CD4-positive, alpha-beta memory T cell (primary cell): ENCODE measurements around the gene FAM222A. TPM values are rescaled to one million over a fixed set of nuclear protein-coding genes. Genes with fewer than 3 reads are reported as not detected.

Experiments used
- CTCF ChIA-PET: fragments of 350-600 bp; sonication (Branson Sonifier 250); formaldehyde crosslinking; loops from one replicate; lab custom pipeline; 2021; ENCODE audit warnings: inconsistent platforms; ENCODE audit not compliant: partially characterized antibody; lab: Charles Lee
- POLR2A ChIA-PET: fragments of 350-600 bp; sonication (Branson Sonifier 250); formaldehyde crosslinking; loops from one replicate; lab custom pipeline; 2021; ENCODE audit not compliant: partially characterized antibody; lab: Charles Lee
- DNase-seq, 5 donors: peaks; one replicate each; pipeline versions ENCODE4 v3.0.0 to v3.0.0-alpha.2; 2020 to 2022; ENCODE audit warnings: mixed read lengths in 1 of 5
- H3K27ac ChIP-seq: one replicate; pipeline ENCODE4 v1.7.0; 2013; ENCODE audit warnings: low read depth, low read length
- H3K27me3 ChIP-seq: 2 replicates; pipeline ENCODE4 v1.7.0; 2013; ENCODE audit warnings: mild to moderate bottlenecking, low read length, moderate library complexity; ENCODE audit not compliant: insufficient read depth
- H3K36me3 ChIP-seq: 2 replicates; pipeline ENCODE4 v1.7.0; 2013; ENCODE audit warnings: mild to moderate bottlenecking, low read length, moderate library complexity; ENCODE audit not compliant: insufficient read depth
- H3K4me1 ChIP-seq: 2 replicates; pipeline ENCODE4 v1.7.0; 2013; ENCODE audit warnings: mild to moderate bottlenecking, low read length, moderate library complexity; ENCODE audit not compliant: insufficient read depth
- H3K4me3 ChIP-seq, 2 donors: one replicate each; pipeline ENCODE4 v1.7.0; 2013; ENCODE audit warnings: low read length in 2 of 2, mild to moderate bottlenecking in 1 of 2
- H3K9me3 ChIP-seq, 2 donors: one replicate each; pipeline ENCODE4 v1.7.0; 2013; ENCODE audit warnings: low read length in 2 of 2, control low read depth in 1 of 2; ENCODE audit not compliant: control insufficient read depth in 1 of 2
- H3K27ac Mint-ChIP-seq, 7 donors: one replicate each; pipeline ENCODE4 v1.8.0; 2020 to 2021; ENCODE audit warnings: mixed read lengths in 7 of 7, mild to moderate bottlenecking in 6 of 7, inconsistent platforms in 3 of 7, moderate library complexity in 3 of 7
- H3K27me3 Mint-ChIP-seq, 2 donors: one replicate each; pipeline ENCODE4 v1.8.0; 2020 to 2021; ENCODE audit warnings: mixed read lengths in 2 of 2
- H3K36me3 Mint-ChIP-seq, 2 donors: one replicate each; pipeline ENCODE4 v1.8.0; 2020 to 2021; ENCODE audit warnings: mixed read lengths in 2 of 2, inconsistent platforms in 1 of 2, mild to moderate bottlenecking in 1 of 2
- H3K4me1 Mint-ChIP-seq, 4 donors: one replicate each; pipeline ENCODE4 v1.8.0; 2020 to 2021; ENCODE audit warnings: mixed read lengths in 4 of 4, mild to moderate bottlenecking in 1 of 4
- H3K4me3 Mint-ChIP-seq, 8 donors: one replicate each; pipeline ENCODE4 v1.8.0; 2020 to 2021; ENCODE audit warnings: mixed read lengths in 8 of 8, mild to moderate bottlenecking in 7 of 8, moderate library complexity in 6 of 8, inconsistent platforms in 3 of 8
- H3K9me3 Mint-ChIP-seq, 8 donors: one replicate each; pipeline ENCODE4 v1.8.0; 2020 to 2021; ENCODE audit warnings: mixed read lengths in 8 of 8, mild to moderate bottlenecking in 5 of 8, inconsistent platforms in 3 of 8, moderate library complexity in 1 of 8
- intact Hi-C: fragments of 100-400 bp; cut with micrococcal nuclease; formaldehyde crosslinking; loops from one replicate; pipeline ENCODE4 v1.15.1; 2023
- polyA plus RNA-seq, 2 donors: library from polyadenylated mRNA; unstranded; fragments of 300-500 nt; fragmentation: Illumina TruSeq; gene quantifications; one replicate each; pipeline ENCODE4 v1.2.3, GENCODE V29; 2021
- total RNA-seq, 2 experiments: library from RNA; stranded (reverse); gene quantifications; one replicate each; pipeline ENCODE4 v1.2.3, GENCODE V29; 2021

The FAM222A gene
- total and polyA plus RNA-seq, 4 experiments from 2014 or later, result 0.25 to 0.69 (median 0.55) TPM; not detected in 1

- Histone ChIP-seq H3K4me3 (no peak overlapping the region), H3K4me1 (no peaks in the 10 kb centered on the region), H3K27me3 (no peaks in the 10 kb centered on the region), H3K9me3 (no peaks in the 10 kb centered on the region), H3K27ac (no peak overlapping the region), H3K36me3 (no peaks in the 10 kb centered on the region)
- CTCF ChIA-PET, result no interaction called here
- H3K4me3 Mint-ChIP-seq, result no peak overlapping the region
- POLR2A ChIA-PET, result interaction anchor here (0.5 kb wide), 1 partner anchor 377 kb away, joined by 3 read pairs; no protein-coding TSS in a partner anchor
- H3K27me3 Mint-ChIP-seq, result peaks cover 7 to 8% of the 10 kb centered on the region in 2 donors
- H3K4me1 Mint-ChIP-seq, result no peaks in the 10 kb centered on the region
- intact Hi-C loops, result no loop called here
- H3K9me3 Mint-ChIP-seq, result no peaks in the 10 kb centered on the region
- no peak for DNase-seq
- H3K27ac Mint-ChIP-seq, result no peak overlapping the region
- no peaks in the 10 kb centered on the region for H3K36me3 Mint-ChIP-seq
Observed at GRCh38 chr12:109701064-109701463, 12.6 kb upstream of the FAM222A start.

- Mint-ChIP-seq H3K4me1 (no peaks in the 10 kb centered on the region), H3K36me3 (no peaks in the 10 kb centered on the region), H3K9me3 (no peaks in the 10 kb centered on the region), H3K4me3 (no peak overlapping the region), H3K27ac (no peak overlapping the region), H3K27me3 (peaks cover 8 to 11% of the 10 kb centered on the region in 2 donors)
- no peaks in the 10 kb centered on the region for H3K27me3 ChIP-seq
- H3K4me3 ChIP-seq, result no peak overlapping the region
- intact Hi-C loops, result no loop called here
- H3K4me1 ChIP-seq, result no peaks in the 10 kb centered on the region
- CTCF ChIA-PET, result no interaction called here
- H3K9me3 ChIP-seq, result no peaks in the 10 kb centered on the region
- H3K36me3 ChIP-seq, result no peaks in the 10 kb centered on the region
- no peak for DNase-seq
- no peak overlapping the region for H3K27ac ChIP-seq
- POLR2A ChIA-PET, result no interaction called here
Observed at GRCh38 chr12:109702111-109702841, 11.3 kb upstream of the FAM222A start.

- H3K4me3 Mint-ChIP-seq, result no peak overlapping the region
- intact Hi-C loops, result no loop called here
- H3K4me1 Mint-ChIP-seq, result no peaks in the 10 kb centered on the region
- H3K9me3 Mint-ChIP-seq, result no peaks in the 10 kb centered on the region
- ChIA-PET POLR2A (no interaction called here), CTCF (no interaction called here)
- H3K9me3 ChIP-seq, result no peaks in the 10 kb centered on the region
- H3K27me3 Mint-ChIP-seq, result peaks cover 8 to 11% of the 10 kb centered on the region in 2 donors
- H3K27ac ChIP-seq, result no peak overlapping the region
- no peak overlapping the region for H3K4me3 ChIP-seq
- H3K27me3 ChIP-seq, result no peaks in the 10 kb centered on the region
- no peaks in the 10 kb centered on the region for H3K36me3 Mint-ChIP-seq
- H3K36me3 ChIP-seq, result no peaks in the 10 kb centered on the region
- no peak overlapping the region for H3K27ac Mint-ChIP-seq
- H3K4me1 ChIP-seq, result no peaks in the 10 kb centered on the region
- DNase-seq, result no peak
Observed at GRCh38 chr12:109703684-109704083, 9.9 kb upstream of the FAM222A start.

- intact Hi-C loops, result no loop called here
- DNase-seq, result no peak
- POLR2A ChIA-PET, result no interaction called here
- H3K27ac ChIP-seq, result no peak overlapping the region
- H3K9me3 ChIP-seq, result no peaks in the 10 kb centered on the region
- H3K36me3 Mint-ChIP-seq, result no peaks in the 10 kb centered on the region
- no peak overlapping the region for H3K4me3 Mint-ChIP-seq
- H3K9me3 Mint-ChIP-seq, result no peaks in the 10 kb centered on the region
- no peaks in the 10 kb centered on the region for H3K27me3 ChIP-seq
- no peaks in the 10 kb centered on the region for H3K4me1 Mint-ChIP-seq
- no peaks in the 10 kb centered on the region for H3K36me3 ChIP-seq
- H3K4me3 ChIP-seq, result no peak overlapping the region
- H3K4me1 ChIP-seq, result no peaks in the 10 kb centered on the region
- H3K27ac Mint-ChIP-seq, result no peak overlapping the region
- CTCF ChIA-PET, result no interaction called here
- H3K27me3 Mint-ChIP-seq, result peaks cover 10 to 11% of the 10 kb centered on the region in 2 donors
Observed at GRCh38 chr12:109704371-109705098, 9.1 kb upstream of the FAM222A start.

- Mint-ChIP-seq H3K27ac (no peak overlapping the region), H3K4me3 (no peak overlapping the region), H3K4me1 (no peaks in the 10 kb centered on the region), H3K36me3 (no peaks in the 10 kb centered on the region), H3K9me3 (no peaks in the 10 kb centered on the region), H3K27me3 (peaks cover 11 to 16% of the 10 kb centered on the region in 2 donors)
- DNase-seq, result no peak
- Histone ChIP-seq H3K27ac (no peak overlapping the region), H3K9me3 (no peaks in the 10 kb centered on the region), H3K4me3 (no peak overlapping the region), H3K36me3 (no peaks in the 10 kb centered on the region), H3K4me1 (no peaks in the 10 kb centered on the region), H3K27me3 (no peaks in the 10 kb centered on the region)
- ChIA-PET CTCF (no interaction called here), POLR2A (no interaction called here)
- intact Hi-C loops, result no loop called here
Observed at GRCh38 chr12:109705291-109705690, 8.3 kb upstream of the FAM222A start.

- Mint-ChIP-seq H3K4me3 (no peak overlapping the region), H3K36me3 (no peaks in the 10 kb centered on the region), H3K27ac (no peak overlapping the region), H3K4me1 (no peaks in the 10 kb centered on the region), H3K27me3 (peaks cover 14 to 20% of the 10 kb centered on the region in 2 donors), H3K9me3 (peaks cover 0 to 2% (median 0%) of the 10 kb centered on the region in 8 donors)
- H3K27me3 ChIP-seq, result no peaks in the 10 kb centered on the region
- no peaks in the 10 kb centered on the region for H3K4me1 ChIP-seq
- H3K27ac ChIP-seq, result no peak overlapping the region
- H3K36me3 ChIP-seq, result no peaks in the 10 kb centered on the region
- POLR2A ChIA-PET, result no interaction called here
- H3K9me3 ChIP-seq, result no peaks in the 10 kb centered on the region
- no peak overlapping the region for H3K4me3 ChIP-seq
- intact Hi-C loops, result no loop called here
- CTCF ChIA-PET, result no interaction called here
- DNase-seq, result no peak
Observed at GRCh38 chr12:109706398-109706746, 7.3 kb upstream of the FAM222A start.

- Mint-ChIP-seq H3K4me1 (no peaks in the 10 kb centered on the region), H3K27ac (no peak overlapping the region), H3K36me3 (no peaks in the 10 kb centered on the region), H3K4me3 (no peak overlapping the region), H3K27me3 (peaks cover 14 to 24% of the 10 kb centered on the region in 2 donors), H3K9me3 (peaks cover 0 to 2% (median 0%) of the 10 kb centered on the region in 8 donors)
- Histone ChIP-seq H3K4me1 (no peaks in the 10 kb centered on the region), H3K27ac (no peak overlapping the region), H3K4me3 (no peak overlapping the region), H3K27me3 (no peaks in the 10 kb centered on the region), H3K9me3 (no peaks in the 10 kb centered on the region), H3K36me3 (no peaks in the 10 kb centered on the region)
- intact Hi-C loops, result no loop called here
- ChIA-PET CTCF (no interaction called here), POLR2A (no interaction called here)
- no peak for DNase-seq
Observed at GRCh38 chr12:109706747-109707469, 6.7 kb upstream of the FAM222A start.
